Transverse colon (tissue), 4 donors: ENCODE results near the gene DOCK9. TPM values are rescaled to one million over a fixed set of nuclear protein-coding genes. Genes with fewer than 3 reads are reported as not detected.

ENCODE experiments used
- DNase-seq: peaks from one replicate; pipeline ENCODE4 v3.0.0-alpha.2; 2019
- H3K27ac ChIP-seq, 4 donors: fragments of 200-600 bp; sonication (generic); 2 replicates each; pipeline ENCODE4 v1.5.1; 2016 to 2018; ENCODE audit warnings: inconsistent platforms in 4 of 4
- H3K27me3 ChIP-seq: fragments of 200-600 bp; sonication (generic); 2 replicates; pipeline ENCODE4 v1.5.1; 2017; ENCODE audit warnings: inconsistent platforms
- H3K36me3 ChIP-seq, 4 donors: fragments of 200-600 bp; sonication (generic); 2 replicates each; pipeline ENCODE4 v1.5.1; 2017 to 2019; ENCODE audit warnings: inconsistent platforms in 4 of 4
- H3K4me1 ChIP-seq, 4 donors: fragments of 200-600 bp; sonication (generic); 2 replicates each; pipeline ENCODE4 v1.5.1; 2017 to 2020; ENCODE audit warnings: inconsistent platforms in 4 of 4
- H3K4me3 ChIP-seq, 4 donors: fragments of 200-600 bp; sonication (generic); 1 replicate in 1 of 4; 2 replicates in 3 of 4; pipeline versions ENCODE4 v1.5.1 to v1.6.1; 2017 to 2019; ENCODE audit warnings: inconsistent platforms in 4 of 4
- H3K9me3 ChIP-seq, 2 donors: fragments of 200-600 bp; sonication (generic); 2 replicates each; pipeline ENCODE4 v1.5.1; 2017 to 2019; ENCODE audit warnings: inconsistent platforms in 2 of 2
- EP300 ChIP-seq: sonication (generic); formaldehyde crosslinking; IDR thresholded peaks from one replicate; pipeline ENCODE4 v1.6.1; 2017; ENCODE audit warnings: antibody characterized with exemption, low read depth
- POLR2A ChIP-seq: fragments of 450-650 bp; IDR thresholded peaks from one replicate; pipeline ENCODE4 v1.6.1; 2016; ENCODE audit warnings: antibody characterized with exemption, mild to moderate bottlenecking, moderate library complexity
- POLR2AphosphoS5 ChIP-seq, 3 donors: sonication (generic); formaldehyde crosslinking; IDR thresholded peaks; one replicate each; pipeline ENCODE4 v1.6.1; 2016; ENCODE audit warnings: antibody characterized with exemption in 3 of 3
- WGBS, 2 donors: methylation state at CpG; one replicate each; pipeline ENCODE4 v1.1.5; 2018; ENCODE audit warnings: low coverage in 1 of 2; 5-methylcytosine and 5-hydroxymethylcytosine counted together
- in situ Hi-C, 4 donors: fragments of 200-750 bp; cut with MboI; loops; one replicate each; pipeline versions ENCODE4 v1.15.0 to v1.15.1; 2017; ENCODE audit warnings: low sequenced_read_pairs in 3 of 4, low pct_ligation_motif_present in 1 of 4, low pct_unique_long_range_greater_than_20kb in 1 of 4
- intact Hi-C: fragments of 100-400 bp; cut with DNase I; formaldehyde crosslinking; loops from one replicate; pipeline ENCODE4 v1.15.1; 2023; ENCODE audit warnings: low total_unique reads
- total RNA-seq, 4 donors: library from RNA; depleted of rRNA; stranded (reverse); fragments of >200 nt; gene quantifications; one replicate each; pipeline ENCODE4 v1.1.0, GENCODE V29; 2016
- TF ChIP-seq, protein P1 (sequence below), 5 experiments: fragments of 200-600 bp in 3 of 5; fragments of 450-650 bp in 2 of 5; sonication (generic) in 3 of 5; IDR thresholded peaks; 1 replicate in 2 of 5; 2 replicates in 3 of 5; pipeline ENCODE4 v1.5.1; 2016 to 2017; ENCODE audit warnings: antibody characterized with exemption in 5 of 5, inconsistent platforms in 3 of 5, mild to moderate bottlenecking in 2 of 5, moderate library complexity in 1 of 5

DOCK9 gene
- total RNA-seq, 4 donors from 2014 or later: 44.5 to 120 (median 71.4) TPM

DNA sequence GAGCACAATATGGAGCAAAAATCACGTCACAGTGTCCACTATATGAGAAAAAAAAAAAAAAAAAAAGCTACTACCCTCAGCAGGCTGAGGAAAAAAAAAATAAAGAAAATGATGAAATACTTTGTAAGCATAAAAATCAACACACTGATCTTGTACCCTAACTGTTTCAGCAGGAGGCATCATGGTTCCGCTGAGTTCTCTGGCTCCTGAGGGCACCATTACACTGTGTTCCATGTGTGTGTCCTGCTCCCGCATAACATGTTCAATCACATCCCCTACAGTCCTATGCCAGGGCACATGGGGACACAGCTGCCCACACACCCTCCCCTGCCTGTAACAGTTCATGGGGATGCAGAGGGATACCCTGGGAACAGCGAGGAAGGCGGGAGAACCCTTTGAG lies 33.5 kb downstream of the DOCK9 start:
- Histone ChIP-seq H3K27ac (no peak overlapping the region), H3K4me1 (peaks cover 0 to 5% (median 0%) of the 10 kb centered on the region in 4 donors), H3K9me3 (no peaks in the 10 kb centered on the region), H3K27me3 (no peaks in the 10 kb centered on the region), H3K36me3 (no peaks in the 10 kb centered on the region), H3K4me3 (no peak overlapping the region)
- DNase-seq: no peak
- no peak for TF ChIP-seq POLR2AphosphoS5 (IDR thresholded peaks at IDR 0.05)
- no peak for TF ChIP-seq POLR2A
- TF ChIP-seq, protein P1, sequence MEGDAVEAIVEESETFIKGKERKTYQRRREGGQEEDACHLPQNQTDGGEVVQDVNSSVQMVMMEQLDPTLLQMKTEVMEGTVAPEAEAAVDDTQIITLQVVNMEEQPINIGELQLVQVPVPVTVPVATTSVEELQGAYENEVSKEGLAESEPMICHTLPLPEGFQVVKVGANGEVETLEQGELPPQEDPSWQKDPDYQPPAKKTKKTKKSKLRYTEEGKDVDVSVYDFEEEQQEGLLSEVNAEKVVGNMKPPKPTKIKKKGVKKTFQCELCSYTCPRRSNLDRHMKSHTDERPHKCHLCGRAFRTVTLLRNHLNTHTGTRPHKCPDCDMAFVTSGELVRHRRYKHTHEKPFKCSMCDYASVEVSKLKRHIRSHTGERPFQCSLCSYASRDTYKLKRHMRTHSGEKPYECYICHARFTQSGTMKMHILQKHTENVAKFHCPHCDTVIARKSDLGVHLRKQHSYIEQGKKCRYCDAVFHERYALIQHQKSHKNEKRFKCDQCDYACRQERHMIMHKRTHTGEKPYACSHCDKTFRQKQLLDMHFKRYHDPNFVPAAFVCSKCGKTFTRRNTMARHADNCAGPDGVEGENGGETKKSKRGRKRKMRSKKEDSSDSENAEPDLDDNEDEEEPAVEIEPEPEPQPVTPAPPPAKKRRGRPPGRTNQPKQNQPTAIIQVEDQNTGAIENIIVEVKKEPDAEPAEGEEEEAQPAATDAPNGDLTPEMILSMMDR (IDR thresholded peaks at IDR 0.05): no peak
- no peak for TF ChIP-seq EP300
- WGBS, 2 donors: 97% methylated on average over 5 of the region's 5 CpGs; no CpG with 5 or more reads in 1 of the 2 donors
- intact Hi-C loops: no loop called here
- in situ Hi-C loops: no loop called here

DNA sequence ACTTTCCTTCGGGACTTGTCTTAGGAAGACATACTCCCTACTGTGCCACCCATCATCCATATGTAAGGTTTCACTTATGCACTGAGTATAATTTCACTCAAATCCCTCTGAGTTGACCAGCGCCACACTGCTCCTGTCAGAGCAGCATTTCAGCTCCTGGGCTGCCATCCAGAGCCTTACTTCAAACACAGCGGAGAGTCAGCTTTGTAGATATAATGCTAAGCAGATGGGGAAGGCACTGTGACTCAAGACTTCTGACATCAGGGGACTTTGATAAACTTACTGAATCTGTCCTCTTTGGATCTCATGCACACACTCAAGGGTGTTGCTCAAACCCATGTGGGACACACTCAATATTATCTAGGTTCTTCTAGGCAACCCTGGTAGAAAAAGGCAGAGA lies 34.9 kb downstream of the DOCK9 start:
- no peaks in the 10 kb centered on the region for H3K9me3 ChIP-seq
- 95% methylated on average over 3 of the region's 3 CpGs; no CpG with 5 or more reads in 1 of the 2 donors for WGBS, 2 donors
- DNase-seq: no peak
- H3K27me3 ChIP-seq: no peaks in the 10 kb centered on the region
- no peaks in the 10 kb centered on the region for H3K36me3 ChIP-seq
- no peak for TF ChIP-seq POLR2AphosphoS5 (IDR thresholded peaks at IDR 0.05)
- TF ChIP-seq, protein P1 (IDR thresholded peaks at IDR 0.05): no peak
- TF ChIP-seq POLR2A: no peak
- no peak for TF ChIP-seq EP300
- peaks cover 0 to 3% (median 0%) of the 10 kb centered on the region in 4 donors for H3K4me1 ChIP-seq
- intact Hi-C loops: no loop called here
- no peak overlapping the region for H3K4me3 ChIP-seq
- in situ Hi-C loops: no loop called here
- no peak overlapping the region for H3K27ac ChIP-seq

DNA sequence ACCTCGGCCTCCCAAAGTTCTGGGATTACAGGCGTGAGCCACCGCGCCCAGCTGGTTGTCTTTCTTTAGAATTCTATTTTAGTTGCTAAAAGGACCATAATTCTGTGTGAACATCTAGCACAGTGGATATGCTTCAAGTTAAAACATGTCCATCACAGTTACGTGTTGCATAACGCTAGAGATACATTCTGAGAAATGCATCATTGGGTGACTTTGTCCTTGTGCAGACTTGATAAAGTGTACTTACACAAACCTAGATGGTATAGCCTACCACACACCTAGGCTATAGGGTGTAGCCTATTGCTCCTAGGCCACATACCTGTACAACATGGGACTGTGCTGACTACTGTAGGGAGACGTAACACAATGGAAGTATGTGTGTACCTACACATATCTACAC lies 35.4 kb downstream of the DOCK9 start:
- no peaks in the 10 kb centered on the region for H3K36me3 ChIP-seq
- intact Hi-C loops: no loop called here
- in situ Hi-C loops: no loop called here
- H3K27me3 ChIP-seq: no peaks in the 10 kb centered on the region
- H3K4me1 ChIP-seq: no peaks in the 10 kb centered on the region
- no peak overlapping the region for H3K4me3 ChIP-seq
- no peaks in the 10 kb centered on the region for H3K9me3 ChIP-seq
- no peak overlapping the region for H3K27ac ChIP-seq
- 97 to 99% methylated on average over 5 to 7 of the region's 7 CpGs for WGBS, 2 donors
- TF ChIP-seq, protein P1 (IDR thresholded peaks at IDR 0.05): no peak
- TF ChIP-seq EP300: no peak
- no peak for TF ChIP-seq POLR2AphosphoS5 (IDR thresholded peaks at IDR 0.05)
- no peak for DNase-seq

DNA sequence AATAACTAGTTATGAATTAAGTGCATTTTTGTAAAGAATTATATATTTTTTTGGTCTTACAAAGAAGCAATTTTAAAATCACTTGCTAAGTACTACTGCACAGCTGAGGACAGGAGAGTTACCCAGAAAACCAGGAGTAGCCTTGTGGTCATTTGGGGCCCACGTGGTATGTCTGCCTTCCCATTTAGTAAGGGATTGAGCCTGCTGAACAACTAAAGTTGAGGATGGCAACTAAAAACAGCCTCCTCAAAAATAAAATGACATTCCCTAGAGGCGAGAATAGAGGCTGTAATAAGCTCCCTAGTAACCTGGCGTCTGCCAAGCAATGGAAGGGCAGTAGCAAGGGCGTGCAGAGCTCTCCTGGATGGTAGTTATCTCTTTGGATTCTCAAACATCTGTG lies 36.3 kb downstream of the DOCK9 start:
- H3K36me3 ChIP-seq: no peaks in the 10 kb centered on the region
- intact Hi-C loops: no loop called here

More for the DNA sequence above, 36.3 kb downstream of the DOCK9 start:
- Histone ChIP-seq H3K27me3 (no peaks in the 10 kb centered on the region), H3K4me3 (no peak overlapping the region), H3K27ac (no peak overlapping the region), H3K4me1 (no peaks in the 10 kb centered on the region), H3K9me3 (no peaks in the 10 kb centered on the region)
- in situ Hi-C loops: no loop called here
- no peak for DNase-seq
- WGBS, 2 donors: 88 to 93% methylated on average over 3 to 4 of the region's 4 CpGs
- TF ChIP-seq EP300 (no peak), POLR2AphosphoS5 (IDR thresholded peaks at IDR 0.05) (no peak), POLR2A (no peak)
- TF ChIP-seq, protein P1 (IDR thresholded peaks at IDR 0.05): no peak
